DMS114 treated with DMSO at 0.1 percent for 48 hours (cell line): ENCODE data around the gene SLCO2B1.

Source experiments
- DNase-seq: peaks from one replicate; lab custom pipeline; 2025; ENCODE audit not compliant: unreplicated experiment; lab: John Stamatoyannopoulos, UW

Gene SLCO2B1

DNA sequence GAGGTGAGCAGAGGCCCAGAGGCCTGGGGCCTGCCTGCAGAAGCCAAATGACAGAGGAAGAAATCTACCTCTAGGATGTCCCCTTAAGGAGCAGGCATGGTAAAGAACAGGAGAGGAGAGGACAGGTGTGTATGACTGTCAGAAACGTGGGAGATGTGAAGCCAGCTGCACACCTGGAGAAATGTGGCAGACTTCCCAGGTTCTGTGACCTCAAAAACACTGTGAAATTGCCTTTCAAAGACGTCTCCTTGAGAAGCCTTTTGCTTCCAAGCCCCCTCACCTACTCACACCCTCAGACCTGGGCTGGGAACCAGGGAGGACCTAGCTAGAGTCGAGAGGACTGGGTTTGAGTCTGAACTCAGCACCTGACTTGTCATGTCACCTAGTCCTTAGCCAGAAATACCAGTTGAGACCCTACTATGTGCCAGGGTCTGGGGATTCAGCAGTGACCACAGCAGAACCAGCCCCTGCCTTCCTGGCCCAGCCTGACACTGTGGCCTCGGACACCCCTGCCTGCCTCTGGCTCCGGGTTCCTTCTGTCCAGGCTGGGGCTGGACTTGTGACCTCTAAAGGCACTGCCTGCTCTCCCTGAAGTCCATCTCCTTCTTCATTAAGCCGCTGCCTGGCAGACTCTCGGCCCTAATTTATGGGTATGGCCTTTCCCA, 95.2 kb downstream of the SLCO2B1 start:
- DNase-seq: no peak

DNA sequence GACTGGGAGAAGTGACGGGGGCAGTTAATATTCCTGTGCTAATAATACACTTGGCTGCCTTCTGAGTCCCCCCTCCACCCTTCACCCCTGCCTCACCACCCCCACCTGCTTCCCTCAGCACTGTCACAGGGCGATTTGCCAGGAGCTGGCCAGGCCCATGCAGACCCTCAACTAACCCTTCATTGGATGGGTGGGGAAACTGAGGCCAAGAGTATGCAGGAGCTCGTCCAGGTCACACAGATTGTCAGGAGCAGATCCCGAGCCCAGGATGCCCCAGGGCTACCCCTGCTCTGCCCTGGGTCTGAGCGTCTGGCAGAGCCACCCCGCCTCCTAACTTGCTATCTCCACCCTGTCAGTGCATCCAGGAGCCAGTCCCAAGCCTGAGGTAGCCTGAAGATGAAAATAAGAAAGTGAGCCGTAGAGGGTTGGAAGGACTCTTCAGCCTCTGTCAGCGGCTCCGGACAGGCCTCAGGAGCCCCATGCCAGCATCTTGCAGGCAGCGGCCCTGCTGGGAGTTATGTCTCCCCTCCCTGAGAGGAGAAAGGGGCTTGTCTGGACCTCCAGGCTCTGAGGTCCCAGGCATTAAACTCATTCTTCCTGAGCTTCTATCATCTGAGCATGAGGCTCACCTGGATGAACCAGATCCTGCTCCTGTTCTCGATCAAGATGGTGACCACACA, 95.9 kb downstream of the SLCO2B1 start:
- DNase-seq: no peak

DNA sequence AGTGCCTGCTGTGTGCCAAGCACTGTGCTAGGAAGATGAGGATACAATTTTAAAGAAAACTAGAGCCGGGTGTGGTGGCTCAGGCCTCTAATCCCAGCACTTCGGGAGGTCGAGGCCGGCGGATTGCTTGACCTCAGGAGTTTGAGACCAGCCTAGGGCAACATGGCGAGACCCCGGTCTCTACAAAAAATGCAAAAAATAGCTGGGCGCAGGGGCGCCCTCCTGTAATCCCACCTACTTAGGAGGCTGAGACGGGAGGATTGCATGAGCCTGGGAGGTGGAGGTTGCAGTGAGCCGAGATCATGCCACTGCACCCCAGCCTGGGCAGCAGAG, 98.0 kb downstream of the SLCO2B1 start:
- DNase-seq: no peak

DNA sequence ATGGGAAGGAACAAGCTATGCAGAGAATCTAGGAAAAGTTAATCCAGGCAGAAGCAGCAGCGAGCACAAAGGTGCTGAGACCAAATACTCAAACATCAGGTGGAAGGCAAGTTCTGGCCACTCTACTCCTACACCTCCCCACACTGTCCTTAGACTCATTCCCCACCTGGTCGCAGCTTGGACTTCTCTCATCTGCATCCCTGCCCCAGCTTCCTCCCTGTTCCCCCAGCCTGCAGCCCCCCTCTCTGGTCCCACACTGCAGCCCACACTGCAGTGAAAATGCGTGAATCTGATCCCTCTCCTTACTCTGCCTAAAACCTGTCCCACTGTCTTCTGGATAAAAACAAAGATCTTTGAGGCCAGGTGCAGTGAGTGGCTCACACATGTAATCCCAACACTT, 98.8 kb downstream of the SLCO2B1 start:
- DNase-seq: no peak

DNA sequence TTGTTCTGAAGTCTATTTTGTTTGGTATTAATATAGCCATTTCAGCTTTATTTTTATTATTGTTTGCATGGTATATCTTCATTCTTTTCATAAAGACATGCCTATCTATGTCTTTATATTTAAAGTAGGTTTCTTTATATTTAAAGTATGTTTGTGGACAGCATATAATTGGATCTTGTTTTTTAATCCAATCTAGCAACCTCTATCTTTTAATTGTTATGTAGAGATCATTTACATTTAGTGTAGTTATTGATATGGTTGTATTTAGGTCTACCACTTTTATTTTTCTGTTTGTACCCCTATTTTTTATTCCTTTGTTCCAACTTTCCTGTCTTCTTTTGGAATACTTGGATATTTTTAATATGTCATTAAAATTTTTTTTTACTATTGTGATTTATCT, 103.4 kb downstream of the SLCO2B1 start:
- DNase-seq: no peak
